ENCODE measurements around the gene CYP4A11.

DNA sequence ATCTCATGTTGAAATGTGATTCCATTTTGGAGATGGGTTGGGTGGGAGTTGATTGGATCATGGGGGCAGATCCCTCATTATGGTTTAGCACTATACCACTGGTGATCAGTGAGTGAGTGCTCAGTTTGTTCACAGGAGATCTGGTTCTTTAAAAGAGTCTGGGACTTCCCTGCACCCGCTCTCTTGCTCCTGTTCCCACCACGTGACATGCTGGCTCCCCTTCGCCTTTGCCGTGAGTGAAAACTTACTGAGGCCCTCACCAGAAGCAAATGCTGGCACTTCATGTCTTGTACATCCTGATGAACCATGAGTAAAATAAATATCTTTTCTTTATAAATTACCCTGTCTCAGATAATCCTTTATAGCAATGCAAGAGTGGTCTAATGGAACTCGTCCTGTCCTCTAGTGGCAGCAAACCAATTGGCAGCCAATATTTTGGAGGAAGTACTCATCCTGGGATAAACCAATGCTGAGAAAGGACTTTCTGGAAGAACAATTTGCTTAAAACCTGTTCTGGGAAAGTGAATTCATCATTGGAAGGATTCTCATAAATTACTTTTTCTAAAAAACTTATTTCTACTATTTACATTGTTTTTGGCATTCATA lies 27.8 kb upstream of the CYP4A11 start:
- no peak for TF ChIP-seq GLIS3 (CRISPR knock-in tag; IDR thresholded peaks at IDR 0.05)
- TF ChIP-seq ZNF70 (CRISPR knock-in tag; IDR thresholded peaks at IDR 0.05), result no peak
- no peak for TF ChIP-seq CSDC2 (CRISPR knock-in tag; IDR thresholded peaks at IDR 0.05)
- TF ChIP-seq, protein P1, sequence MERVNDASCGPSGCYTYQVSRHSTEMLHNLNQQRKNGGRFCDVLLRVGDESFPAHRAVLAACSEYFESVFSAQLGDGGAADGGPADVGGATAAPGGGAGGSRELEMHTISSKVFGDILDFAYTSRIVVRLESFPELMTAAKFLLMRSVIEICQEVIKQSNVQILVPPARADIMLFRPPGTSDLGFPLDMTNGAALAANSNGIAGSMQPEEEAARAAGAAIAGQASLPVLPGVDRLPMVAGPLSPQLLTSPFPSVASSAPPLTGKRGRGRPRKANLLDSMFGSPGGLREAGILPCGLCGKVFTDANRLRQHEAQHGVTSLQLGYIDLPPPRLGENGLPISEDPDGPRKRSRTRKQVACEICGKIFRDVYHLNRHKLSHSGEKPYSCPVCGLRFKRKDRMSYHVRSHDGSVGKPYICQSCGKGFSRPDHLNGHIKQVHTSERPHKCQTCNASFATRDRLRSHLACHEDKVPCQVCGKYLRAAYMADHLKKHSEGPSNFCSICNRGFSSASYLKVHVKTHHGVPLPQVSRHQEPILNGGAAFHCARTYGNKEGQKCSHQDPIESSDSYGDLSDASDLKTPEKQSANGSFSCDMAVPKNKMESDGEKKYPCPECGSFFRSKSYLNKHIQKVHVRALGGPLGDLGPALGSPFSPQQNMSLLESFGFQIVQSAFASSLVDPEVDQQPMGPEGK (CRISPR knock-in tag; IDR thresholded peaks at IDR 0.05; ENCODE audit: borderline replicate concordance), result no peak
- TF ChIP-seq, protein P2, sequence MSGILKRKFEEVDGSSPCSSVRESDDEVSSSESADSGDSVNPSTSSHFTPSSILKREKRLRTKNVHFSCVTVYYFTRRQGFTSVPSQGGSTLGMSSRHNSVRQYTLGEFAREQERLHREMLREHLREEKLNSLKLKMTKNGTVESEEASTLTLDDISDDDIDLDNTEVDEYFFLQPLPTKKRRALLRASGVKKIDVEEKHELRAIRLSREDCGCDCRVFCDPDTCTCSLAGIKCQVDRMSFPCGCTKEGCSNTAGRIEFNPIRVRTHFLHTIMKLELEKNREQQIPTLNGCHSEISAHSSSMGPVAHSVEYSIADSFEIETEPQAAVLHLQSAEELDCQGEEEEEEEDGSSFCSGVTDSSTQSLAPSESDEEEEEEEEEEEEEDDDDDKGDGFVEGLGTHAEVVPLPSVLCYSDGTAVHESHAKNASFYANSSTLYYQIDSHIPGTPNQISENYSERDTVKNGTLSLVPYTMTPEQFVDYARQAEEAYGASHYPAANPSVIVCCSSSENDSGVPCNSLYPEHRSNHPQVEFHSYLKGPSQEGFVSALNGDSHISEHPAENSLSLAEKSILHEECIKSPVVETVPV (CRISPR knock-in tag; IDR thresholded peaks at IDR 0.05), result no peak
- no peak for TF ChIP-seq TCF4 (CRISPR knock-in tag; IDR thresholded peaks at IDR 0.05; ENCODE audit: borderline replicate concordance)
- no peak for TF ChIP-seq ARNTL (CRISPR knock-in tag; IDR thresholded peaks at IDR 0.05; ENCODE audit: borderline replicate concordance, low read depth)
- no peak for TF ChIP-seq ZNF565 (CRISPR knock-in tag; conservative IDR thresholded peaks at IDR 0.05; ENCODE audit: low read depth)
- no peak for TF ChIP-seq ESRRG (CRISPR knock-in tag; IDR thresholded peaks at IDR 0.05)
- TF ChIP-seq, protein P3, sequence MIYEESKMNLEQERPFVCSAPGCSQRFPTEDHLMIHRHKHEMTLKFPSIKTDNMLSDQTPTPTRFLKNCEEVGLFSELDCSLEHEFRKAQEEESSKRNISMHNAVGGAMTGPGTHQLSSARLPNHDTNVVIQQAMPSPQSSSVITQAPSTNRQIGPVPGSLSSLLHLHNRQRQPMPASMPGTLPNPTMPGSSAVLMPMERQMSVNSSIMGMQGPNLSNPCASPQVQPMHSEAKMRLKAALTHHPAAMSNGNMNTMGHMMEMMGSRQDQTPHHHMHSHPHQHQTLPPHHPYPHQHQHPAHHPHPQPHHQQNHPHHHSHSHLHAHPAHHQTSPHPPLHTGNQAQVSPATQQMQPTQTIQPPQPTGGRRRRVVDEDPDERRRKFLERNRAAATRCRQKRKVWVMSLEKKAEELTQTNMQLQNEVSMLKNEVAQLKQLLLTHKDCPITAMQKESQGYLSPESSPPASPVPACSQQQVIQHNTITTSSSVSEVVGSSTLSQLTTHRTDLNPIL (CRISPR knock-in tag; IDR thresholded peaks at IDR 0.05; ENCODE audit: low read depth), result no peak
- no peak for TF ChIP-seq ZC3H10 (CRISPR knock-in tag; IDR thresholded peaks at IDR 0.05)
- no peak for TF ChIP-seq ZFP30 (CRISPR knock-in tag; IDR thresholded peaks at IDR 0.05)
- no peak for TF ChIP-seq BACH2 (CRISPR knock-in tag; IDR thresholded peaks at IDR 0.05; ENCODE audit: borderline replicate concordance)

All from SK-N-SH treated with all-trans-retinoic acid at 6 μM for 48 hours (cell line).